GM21619 (cell line): ENCODE results near the gene GAS6.
"Not testable (repeated sequence)": the region's sequence is repeated elsewhere in the genome, so short reads cannot be mapped to it uniquely, and the experiment has no call there.

Experiments used
- ATAC-seq: cut with Tn5 transposase; IDR thresholded peaks from one replicate; pipeline ENCODE4 v1.9.1; 2021; ENCODE audit not compliant: unreplicated experiment

GAS6 gene

DNA sequence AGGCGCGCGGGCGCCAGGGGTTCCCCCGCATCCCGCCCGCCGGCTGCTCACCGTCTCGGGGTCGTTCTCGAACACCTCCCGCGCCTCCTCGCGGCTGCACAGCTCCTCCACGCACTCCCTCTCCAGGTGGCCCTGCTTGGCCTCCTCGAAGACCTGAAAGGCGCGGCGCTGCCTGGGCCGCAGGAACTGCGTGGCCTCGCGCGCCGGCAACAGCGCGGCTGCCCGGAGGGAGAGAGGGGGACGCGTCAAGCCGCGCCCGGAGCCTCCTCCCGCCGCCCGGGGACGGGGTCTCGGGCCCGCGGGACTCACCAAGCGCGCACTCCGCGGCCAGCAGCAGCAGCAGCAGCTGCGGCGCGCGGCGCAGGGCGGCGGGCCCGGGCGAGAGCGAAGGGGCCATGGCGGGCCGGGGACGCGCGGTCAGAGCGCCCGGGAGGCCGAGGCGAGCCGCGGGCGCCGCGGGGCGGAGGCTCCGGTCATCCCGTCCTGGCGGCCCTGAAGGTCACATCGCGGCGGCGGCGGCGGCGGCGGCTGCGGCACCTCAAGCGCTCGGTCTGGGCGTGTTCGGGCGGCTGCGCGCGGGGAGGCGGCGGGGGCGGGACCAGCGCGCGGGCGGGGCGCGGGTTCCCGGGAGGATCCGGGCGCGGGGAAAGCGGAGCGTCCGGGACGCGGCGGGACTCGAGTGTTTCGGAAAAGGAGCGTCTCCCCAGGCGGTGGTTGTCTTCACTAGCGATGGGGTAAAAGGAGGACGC, at the start of gene GAS6:
Gene GAS6, minus strand, starts transcription at position 553 of the 749 bp plus-strand sequence. Its CDS starts 156 bp downstream, at position 397.
- no peak for ATAC-seq

DNA sequence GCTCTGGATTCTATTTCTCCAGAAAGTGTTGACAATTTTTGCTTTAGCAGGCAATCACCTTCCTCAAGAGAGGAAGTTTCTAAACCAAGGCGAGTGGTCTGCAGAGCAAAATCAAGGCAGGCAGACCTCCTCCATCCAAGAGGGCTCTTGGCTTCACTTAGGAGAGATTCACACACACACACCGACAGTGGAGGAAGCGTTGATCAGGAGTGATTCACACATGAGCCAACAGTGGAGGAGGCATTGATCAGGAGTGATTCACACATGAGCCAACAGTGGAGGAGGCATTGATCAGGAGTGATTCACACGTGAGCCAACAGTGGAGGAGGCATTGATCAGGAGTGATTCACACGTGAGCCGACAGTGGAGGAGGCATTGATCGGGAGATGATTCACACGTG, 49.5 kb upstream of the GAS6 start:
- not testable (repeated sequence) for ATAC-seq

DNA sequence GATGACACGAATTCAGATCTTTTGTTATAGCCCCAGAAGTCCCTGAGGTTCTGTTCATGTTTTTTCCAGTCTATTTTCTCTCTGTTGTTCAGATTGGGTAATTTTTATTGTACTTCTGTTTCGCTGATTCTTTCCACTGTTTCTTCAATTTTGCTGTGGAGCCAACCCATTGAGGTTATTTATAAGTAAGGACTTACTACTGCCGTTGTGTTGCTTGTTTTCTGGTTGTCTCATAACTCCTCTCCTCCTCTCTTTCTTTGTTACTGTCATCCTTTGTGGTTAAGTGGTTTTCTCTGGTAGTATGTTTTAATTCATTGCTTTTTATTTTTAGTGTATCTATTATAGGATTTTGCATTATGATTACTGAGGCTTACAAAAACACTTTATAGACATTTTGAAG, 48.7 kb upstream of the GAS6 start:
- ATAC-seq = no peak

DNA sequence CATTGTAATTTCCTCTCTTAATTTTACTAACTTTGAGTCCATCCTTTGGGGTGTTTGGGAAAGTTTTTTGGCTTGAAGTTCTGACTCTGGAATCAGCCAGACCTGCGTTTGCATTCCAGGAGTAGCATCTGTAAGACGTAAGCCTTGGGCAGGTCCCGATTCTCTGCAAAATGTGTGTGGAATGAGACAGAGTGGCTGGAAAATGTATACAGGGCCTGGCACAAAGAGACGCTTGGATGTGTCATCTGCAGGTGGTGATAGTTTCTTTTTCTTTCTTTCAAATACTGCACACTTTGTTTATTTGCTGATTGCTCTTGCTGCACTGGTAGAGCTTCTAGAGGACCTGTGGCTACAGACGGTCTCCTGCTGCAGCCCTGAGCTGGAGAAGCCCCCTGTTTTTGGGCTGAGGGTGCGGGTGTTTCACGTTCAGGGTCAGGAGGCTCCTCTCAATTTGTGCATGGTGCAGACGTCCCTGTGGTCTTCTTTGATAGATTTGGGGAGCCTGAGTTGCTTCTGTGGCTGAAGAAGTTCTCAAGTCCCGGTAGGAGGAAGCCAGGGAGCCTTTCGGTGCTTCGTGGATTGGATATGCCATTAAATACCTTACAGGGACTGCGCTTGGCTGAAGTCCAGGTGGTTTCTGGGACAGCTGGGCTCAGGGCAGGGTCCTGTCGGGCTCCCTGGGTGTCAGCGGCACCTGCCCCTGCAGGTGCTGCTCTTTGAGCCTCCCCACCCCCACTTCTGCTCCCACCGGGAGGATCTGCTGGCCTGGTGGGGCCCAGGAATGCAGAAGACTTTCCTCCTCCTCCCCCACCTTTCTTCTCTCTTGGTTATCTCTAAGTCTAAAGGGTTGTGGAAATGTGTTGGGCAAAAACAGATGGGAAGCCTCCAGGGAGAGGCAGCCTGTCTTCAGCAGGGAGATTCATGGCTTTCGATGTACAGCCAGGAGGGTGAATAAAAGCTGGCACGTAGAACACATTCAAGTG, 44.0 kb upstream of the GAS6 start:
- ATAC-seq = no peak

DNA sequence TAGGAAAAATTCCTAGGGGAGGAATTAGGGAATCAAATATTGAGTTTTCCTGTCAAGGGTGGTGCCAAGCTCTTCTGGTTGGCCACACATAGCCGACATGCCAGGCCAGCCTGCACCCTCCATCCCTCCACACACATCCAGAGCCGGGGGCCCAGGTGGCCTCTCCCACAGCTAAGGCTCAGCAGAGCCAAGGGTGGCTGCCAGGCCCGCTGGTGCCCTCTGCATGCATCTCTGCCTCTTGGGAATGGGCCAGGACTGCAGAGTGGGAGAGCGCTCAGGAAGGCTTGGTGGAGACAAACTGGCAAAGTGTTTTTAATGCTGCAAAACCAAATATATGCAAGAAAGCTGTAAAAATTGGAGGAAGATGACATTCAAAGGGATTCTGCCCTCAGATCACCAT, 42.7 kb upstream of the GAS6 start:
- ATAC-seq = no peak

DNA sequence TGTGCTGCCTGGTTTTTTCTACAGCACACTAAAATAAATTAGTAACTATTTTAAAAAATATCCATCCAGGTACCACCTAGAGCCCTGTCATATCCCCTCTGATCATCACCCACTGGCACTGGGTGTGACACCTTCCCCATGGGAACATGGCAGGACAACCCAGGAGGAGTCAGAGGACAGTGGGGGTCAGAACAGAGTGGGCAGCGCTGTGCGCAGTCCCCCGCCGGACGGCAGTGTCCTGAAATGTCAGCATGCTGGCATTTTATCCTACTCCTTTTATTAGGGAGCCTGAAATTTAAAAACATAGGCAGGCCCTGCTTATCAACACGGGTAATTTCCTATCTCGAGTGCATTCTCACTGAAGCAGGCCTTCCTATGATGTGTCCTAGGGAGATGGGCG, 42.1 kb upstream of the GAS6 start:
- ATAC-seq = no peak

DNA sequence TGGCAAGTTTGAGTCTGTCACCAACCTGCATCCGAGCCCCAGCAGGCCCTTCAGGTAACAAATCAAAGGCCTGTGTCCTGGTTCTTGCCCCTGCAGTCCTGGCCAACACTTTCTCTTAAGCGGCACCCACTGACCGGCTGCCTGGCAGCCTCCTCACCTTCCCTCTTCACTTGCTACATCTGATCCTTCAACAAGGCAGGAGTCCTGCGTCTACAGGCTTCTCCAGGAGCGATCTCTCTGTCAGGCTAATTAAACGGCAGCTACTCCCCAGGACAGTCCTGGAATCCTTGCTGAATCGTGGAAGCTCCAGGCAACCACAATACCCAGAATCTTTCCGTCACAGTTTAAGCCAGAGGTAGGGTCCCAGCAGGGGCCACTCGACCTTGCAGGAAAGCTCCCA, 41.1 kb upstream of the GAS6 start:
- no peak for ATAC-seq

DNA sequence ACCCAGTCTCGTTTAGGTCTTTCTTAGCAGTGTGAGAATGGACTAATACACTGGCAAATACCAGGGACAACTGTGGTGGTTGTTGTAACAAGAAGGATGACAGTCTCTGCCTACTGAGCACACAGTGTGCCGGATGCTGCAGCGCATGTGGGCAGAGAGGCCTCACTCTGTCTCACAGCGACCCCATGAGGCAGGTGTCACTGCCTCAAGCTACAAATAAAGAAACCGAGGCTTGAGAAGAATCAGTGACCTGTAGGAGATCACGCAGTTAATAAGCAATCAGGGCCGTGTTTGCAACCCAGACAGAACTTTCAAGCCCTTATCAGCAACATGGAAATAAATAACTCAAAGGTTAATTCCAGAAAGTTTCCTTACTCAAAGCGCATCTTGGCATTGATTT, 40.5 kb upstream of the GAS6 start:
- ATAC-seq = no peak

DNA sequence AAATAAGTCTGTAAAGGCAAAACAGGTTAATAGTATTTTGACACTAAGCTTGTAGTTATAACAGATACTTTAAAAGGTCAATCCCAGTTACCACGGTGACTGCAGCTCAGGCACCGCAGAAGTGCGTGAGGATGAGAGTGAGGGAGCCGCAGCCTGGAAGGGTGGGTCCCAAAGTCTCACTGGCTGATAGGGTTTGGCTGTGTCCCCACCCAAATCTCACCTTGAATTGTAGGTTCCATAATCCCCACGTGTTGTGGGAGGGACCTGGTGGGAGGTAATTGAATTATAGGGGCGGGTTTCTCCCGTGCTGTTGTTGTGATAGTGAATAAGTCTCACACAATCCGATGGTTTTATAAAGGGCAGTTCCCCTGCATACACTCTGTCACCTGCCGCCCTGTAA, 40.0 kb upstream of the GAS6 start:
- no peak for ATAC-seq

DNA sequence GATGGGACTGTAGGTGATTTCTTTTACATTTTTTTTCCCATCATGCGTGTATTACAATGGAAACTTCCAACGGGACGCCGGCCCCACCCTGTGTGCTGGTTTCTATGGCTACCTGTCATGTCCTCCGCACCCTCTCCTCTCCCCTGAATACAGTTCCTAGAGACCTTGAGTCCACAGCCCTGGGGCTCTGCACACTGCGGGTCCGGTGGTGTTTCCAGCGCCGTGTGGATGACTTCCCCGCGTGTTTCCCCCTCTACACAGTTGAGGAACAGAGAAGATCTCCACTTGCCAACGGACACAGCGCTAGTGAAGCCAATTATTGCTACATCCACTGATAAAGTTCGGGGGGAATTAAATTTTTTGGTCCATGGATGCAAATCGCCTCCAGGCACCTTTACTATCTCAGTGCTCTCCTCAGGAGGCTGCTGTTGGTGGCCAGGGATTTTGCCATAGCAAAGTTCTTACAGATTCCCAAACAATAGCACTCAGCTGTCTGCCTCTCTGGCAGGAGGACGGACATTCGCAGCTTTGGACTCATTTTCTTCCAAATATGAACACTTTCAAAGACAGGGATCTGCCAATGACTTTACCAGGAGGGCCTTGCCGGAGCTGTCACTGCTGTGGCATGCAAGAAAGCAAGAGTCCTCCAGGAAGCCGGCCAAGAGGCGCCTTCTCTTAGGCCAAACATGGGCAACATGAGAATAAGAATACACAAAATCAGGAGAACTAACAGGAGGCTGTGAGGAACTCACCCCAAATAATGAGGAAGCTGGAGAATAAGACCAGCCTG, 39.3 kb upstream of the GAS6 start:
- no peak for ATAC-seq

DNA sequence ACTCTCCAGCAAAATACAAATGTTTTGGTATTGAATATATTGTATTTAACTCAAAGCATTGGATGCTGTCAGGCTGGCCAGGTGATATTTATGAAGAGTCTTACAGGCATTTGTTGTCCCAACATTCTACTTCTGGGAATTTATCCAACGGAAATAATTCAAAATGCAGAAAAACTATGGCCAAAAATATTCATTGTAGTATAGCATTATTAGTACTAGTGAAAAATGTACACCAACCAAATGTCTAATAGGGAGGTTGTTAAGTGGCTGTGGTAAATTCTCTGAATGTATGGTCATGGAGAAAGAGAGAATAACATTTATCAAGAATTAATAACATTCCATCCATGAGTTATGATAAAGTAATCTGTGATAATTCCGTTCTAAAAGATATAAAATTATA, 38.6 kb upstream of the GAS6 start:
- ATAC-seq = no peak

DNA sequence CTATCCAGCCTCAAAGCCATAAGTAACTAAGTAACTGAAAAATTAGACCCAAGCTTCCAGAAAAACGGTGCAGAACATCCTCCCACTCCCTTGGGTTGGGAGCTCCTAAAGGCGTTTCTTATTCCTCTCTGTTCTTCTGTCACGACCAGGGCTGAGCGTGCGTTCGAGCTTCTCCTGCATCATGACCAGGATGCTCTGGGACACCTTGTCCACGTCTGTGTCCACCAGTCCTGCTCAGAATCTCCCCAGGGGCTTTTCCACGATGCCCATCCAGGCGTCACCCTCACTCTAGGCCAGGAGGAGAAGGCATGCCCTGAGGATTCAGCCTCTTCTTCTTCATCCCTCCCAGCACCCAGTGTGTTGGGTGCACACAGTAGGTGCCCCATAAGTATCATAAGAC, 37.8 kb upstream of the GAS6 start:
- ATAC-seq = no peak

DNA sequence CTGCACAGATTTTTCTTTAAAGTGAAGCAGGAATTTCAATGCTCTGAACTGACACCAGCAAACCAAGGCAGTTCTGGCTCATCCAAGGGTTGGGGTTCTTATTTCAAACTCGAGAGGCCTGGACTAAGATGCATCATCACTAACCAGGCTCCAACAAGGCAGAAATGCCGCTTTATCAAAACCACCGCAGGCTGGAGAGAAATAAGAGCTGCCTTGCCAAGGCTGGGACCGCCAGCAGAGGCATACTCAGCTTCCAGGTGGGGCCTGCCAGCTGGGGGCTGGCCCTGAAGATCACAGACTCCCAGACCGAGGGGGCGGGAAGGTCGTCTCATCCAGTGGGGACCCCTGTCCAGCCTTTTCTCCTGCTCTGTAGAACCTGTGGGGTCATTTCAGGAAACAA, 37.4 kb upstream of the GAS6 start:
- no peak for ATAC-seq

DNA sequence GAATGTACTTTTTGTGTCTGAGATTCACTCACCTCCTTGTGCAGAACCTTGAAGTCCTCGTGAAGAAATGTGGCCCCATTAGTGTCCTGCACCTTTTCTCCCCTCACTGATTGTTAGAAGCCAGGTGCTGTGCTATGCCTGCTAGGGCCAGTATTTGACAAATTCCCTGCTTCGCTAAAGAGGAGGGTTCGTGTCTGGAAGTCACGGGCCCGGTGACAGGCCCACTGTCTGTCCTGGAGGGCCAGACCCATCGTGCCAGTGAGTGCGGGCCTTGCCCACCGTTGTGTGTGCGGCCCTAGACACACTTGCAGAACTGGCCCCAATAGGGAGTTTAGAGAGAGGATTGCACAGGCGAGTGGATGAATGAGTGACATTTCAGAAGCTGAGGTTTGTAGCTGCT, 36.8 kb upstream of the GAS6 start:
- no peak for ATAC-seq

DNA sequence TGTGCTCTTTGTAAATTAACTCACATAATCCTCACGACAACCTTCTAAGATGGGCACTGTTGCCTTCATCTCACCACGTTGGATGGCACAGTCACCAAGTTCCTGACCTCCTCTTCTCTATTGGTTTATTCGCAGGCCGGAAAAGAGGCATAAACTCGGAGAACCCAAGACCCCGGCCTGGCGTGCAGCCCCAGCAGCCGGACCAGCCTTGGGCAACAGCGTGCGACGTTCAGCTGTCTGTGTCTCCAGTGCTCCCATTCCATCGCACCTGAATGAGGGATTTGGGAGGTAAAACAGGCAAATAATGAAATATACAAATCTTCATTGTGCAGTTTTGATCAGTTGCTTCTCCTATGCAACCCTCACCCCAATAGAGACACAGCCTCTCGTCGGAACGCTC, 34.5 kb upstream of the GAS6 start:
- ATAC-seq = no peak

DNA sequence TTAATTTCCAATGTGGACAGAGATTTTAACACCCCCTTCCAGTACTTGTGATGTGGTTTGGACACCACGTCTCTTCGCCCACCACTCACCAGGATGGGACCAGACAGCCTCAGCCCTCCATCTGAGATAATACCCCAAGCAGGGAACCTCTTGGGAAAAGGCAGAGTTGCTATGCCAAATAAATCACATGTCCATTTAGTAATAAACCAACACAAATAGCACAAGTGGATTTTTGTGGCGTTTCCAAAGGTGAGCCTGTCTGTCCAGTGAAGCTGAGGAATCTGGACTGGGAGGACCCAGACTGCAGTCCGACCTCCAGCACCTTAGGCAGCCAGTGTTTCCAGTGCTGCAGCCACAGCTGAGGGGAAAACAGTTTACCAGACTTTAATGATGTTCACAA, 34.1 kb upstream of the GAS6 start:
- ATAC-seq = no peak

DNA sequence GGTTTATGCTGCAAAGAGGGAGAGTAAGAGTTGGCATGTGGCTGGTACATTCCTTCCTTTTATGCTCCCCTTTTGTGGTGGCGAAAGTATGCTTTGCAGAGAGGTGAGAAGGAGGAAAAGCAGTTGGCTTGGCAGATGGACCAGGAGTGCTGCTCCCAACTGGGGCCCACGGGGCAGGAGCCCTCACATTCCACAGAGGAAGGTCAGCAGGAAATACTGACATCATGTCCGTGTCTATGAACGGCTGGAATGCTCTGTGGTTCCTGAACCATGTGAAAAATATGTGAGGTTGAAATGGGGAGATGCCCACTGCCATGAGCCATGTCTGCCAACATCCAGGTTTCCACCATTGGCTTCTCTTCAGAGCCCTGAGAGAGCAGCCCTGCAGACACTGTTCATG, 33.3 kb upstream of the GAS6 start:
- no peak for ATAC-seq

DNA sequence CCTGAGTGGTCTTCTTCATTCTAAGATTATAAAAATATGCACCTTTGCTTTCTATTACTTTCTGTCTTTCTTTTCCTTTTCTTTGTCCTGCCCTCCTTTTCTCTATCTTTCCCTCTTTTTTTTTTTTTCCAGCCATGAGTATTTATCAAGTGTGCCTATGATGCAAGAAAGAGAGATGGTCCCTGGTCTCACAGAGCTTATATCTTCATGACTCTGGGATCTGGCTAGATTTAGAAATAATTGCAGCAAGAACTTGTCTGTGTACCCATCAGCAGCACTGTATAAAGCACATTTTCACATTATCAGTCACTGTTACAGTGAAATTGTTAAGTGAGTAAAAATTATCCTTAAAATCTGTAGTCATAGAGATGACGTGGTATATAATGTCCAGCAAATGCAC, 31.6 kb upstream of the GAS6 start:
- ATAC-seq = no peak

DNA sequence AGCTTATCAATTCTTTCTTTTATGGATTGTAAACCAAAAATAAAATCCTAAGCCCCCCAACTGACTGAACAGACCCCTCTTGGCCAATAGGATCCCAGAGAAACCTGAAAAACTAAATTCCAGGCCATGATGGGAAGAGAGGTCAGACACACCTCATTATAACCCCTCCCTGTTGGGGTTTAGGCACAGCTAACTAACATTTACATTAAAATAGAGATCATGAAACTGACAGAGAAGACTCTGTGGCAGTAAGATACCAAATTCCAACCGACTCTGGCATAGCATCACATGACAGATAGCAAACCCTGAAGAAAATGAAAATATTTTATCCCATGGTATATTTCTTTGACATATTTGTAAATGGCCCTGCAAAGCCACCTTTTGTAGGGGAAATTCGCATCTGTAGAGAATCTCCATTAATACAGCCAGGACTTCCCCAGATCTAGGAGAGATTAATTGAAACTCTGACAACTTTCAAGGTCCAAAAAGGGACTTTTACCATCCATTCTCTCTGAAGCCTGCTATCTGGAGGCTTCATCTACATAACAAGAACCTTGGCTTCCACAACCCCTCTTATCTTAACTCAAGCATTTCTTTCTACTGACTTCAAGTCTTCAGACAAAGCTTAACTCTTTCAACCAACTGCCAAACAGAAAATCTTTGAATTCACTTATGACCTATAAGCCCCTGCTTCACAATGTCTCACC, 27.1 kb upstream of the GAS6 start:
- no peak for ATAC-seq

DNA sequence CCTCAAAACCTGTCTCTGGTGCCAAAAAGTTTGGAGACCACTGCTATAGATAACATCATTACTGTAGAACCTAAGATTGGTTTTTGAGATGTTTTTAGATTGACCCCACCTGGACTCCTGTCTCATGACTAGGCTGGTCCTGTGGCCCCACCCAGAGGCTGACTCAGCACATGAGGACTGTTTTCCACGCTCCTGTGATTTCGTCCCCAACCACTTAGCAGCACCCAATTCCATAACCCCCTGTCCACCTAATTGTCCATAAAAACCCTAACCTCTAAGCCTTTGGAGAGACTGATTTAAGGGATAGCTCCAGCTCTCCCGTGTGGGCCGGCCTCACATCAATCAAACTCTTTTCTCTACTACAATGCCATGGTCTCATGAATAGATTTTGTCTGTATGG, 25.6 kb upstream of the GAS6 start:
- ATAC-seq = no peak
